ENCODE data around the gene FSHB. TPM values are rescaled to one million over a fixed set of nuclear protein-coding genes. Genes with fewer than 3 reads are reported as not detected.

FSHB gene
- total RNA-seq, 1 experiment from 2014 or later = not detected

DNA sequence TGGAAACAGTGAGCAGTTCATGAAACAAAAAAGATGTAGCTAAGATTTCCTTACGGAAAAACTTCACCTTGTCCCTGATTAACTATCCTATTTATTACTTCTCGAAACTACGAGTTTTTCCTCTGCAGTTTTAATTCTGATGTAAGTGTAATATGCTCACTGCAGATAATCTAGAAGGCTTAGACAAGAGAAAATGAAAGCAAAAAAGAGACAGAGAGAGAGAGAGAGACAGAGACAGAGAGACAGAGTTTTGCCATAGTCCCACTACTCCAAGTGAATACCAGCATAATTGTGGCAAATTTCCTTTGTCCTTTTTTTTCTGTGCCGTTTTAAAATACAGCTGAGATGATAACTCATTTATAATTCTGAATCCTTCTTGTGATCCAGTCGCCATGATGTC is 24.8 kb downstream of the FSHB start:
- POLR2A ChIA-PET = no interaction called here
- ATAC-seq (no peak), DNase-seq (ENCODE audit: low spot score) (no peak)
- peaks cover 5% of the 10 kb centered on the region; the same call in 1 of the 2 replicates for H3K9me3 Mint-ChIP-seq
- no peak overlapping the region for H3K4me3 Mint-ChIP-seq
- H3K27me3 Mint-ChIP-seq (ENCODE audit: low read depth) = peaks cover 14% of the 10 kb centered on the region
- H3K4me1 Mint-ChIP-seq = no peaks in the 10 kb centered on the region
- H3K36me3 Mint-ChIP-seq = no peaks in the 10 kb centered on the region
- TF ChIP-seq CREB1 (CRISPR knock-in tag; IDR thresholded peaks at IDR 0.05) = no peak
- TF ChIP-seq, protein P1, sequence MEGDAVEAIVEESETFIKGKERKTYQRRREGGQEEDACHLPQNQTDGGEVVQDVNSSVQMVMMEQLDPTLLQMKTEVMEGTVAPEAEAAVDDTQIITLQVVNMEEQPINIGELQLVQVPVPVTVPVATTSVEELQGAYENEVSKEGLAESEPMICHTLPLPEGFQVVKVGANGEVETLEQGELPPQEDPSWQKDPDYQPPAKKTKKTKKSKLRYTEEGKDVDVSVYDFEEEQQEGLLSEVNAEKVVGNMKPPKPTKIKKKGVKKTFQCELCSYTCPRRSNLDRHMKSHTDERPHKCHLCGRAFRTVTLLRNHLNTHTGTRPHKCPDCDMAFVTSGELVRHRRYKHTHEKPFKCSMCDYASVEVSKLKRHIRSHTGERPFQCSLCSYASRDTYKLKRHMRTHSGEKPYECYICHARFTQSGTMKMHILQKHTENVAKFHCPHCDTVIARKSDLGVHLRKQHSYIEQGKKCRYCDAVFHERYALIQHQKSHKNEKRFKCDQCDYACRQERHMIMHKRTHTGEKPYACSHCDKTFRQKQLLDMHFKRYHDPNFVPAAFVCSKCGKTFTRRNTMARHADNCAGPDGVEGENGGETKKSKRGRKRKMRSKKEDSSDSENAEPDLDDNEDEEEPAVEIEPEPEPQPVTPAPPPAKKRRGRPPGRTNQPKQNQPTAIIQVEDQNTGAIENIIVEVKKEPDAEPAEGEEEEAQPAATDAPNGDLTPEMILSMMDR (IDR thresholded peaks at IDR 0.05) = no peak
- TF ChIP-seq ESRRA (CRISPR knock-in tag; IDR thresholded peaks at IDR 0.05; ENCODE audit: borderline replicate concordance) = no peak
- TF ChIP-seq, protein P2, sequence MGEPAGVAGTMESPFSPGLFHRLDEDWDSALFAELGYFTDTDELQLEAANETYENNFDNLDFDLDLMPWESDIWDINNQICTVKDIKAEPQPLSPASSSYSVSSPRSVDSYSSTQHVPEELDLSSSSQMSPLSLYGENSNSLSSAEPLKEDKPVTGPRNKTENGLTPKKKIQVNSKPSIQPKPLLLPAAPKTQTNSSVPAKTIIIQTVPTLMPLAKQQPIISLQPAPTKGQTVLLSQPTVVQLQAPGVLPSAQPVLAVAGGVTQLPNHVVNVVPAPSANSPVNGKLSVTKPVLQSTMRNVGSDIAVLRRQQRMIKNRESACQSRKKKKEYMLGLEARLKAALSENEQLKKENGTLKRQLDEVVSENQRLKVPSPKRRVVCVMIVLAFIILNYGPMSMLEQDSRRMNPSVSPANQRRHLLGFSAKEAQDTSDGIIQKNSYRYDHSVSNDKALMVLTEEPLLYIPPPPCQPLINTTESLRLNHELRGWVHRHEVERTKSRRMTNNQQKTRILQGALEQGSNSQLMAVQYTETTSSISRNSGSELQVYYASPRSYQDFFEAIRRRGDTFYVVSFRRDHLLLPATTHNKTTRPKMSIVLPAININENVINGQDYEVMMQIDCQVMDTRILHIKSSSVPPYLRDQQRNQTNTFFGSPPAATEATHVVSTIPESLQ (CRISPR knock-in tag; IDR thresholded peaks at IDR 0.05) = no peak
- TF ChIP-seq SMAD4 (CRISPR knock-in tag; IDR thresholded peaks at IDR 0.05) = no peak
- TF ChIP-seq ZNF138 (CRISPR knock-in tag; conservative IDR thresholded peaks at IDR 0.05) = no peak
- no peak for TF ChIP-seq IRF1 (CRISPR knock-in tag; IDR thresholded peaks at IDR 0.05)
- TF ChIP-seq, protein P3, sequence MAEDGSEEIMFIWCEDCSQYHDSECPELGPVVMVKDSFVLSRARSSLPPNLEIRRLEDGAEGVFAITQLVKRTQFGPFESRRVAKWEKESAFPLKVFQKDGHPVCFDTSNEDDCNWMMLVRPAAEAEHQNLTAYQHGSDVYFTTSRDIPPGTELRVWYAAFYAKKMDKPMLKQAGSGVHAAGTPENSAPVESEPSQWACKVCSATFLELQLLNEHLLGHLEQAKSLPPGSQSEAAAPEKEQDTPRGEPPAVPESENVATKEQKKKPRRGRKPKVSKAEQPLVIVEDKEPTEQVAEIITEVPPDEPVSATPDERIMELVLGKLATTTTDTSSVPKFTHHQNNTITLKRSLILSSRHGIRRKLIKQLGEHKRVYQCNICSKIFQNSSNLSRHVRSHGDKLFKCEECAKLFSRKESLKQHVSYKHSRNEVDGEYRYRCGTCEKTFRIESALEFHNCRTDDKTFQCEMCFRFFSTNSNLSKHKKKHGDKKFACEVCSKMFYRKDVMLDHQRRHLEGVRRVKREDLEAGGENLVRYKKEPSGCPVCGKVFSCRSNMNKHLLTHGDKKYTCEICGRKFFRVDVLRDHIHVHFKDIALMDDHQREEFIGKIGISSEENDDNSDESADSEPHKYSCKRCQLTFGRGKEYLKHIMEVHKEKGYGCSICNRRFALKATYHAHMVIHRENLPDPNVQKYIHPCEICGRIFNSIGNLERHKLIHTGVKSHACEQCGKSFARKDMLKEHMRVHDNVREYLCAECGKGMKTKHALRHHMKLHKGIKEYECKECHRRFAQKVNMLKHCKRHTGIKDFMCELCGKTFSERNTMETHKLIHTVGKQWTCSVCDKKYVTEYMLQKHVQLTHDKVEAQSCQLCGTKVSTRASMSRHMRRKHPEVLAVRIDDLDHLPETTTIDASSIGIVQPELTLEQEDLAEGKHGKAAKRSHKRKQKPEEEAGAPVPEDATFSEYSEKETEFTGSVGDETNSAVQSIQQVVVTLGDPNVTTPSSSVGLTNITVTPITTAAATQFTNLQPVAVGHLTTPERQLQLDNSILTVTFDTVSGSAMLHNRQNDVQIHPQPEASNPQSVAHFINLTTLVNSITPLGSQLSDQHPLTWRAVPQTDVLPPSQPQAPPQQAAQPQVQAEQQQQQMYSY (CRISPR knock-in tag; IDR thresholded peaks at IDR 0.05) = no peak
- TF ChIP-seq FOXJ3 (CRISPR knock-in tag; IDR thresholded peaks at IDR 0.05; ENCODE audit: borderline replicate concordance) = no peak
- no peak overlapping the region for H3K27ac Mint-ChIP-seq
- CTCF ChIA-PET = interaction anchor here (3.7 kb wide), 1 partner anchor 14 kb away, joined by 17 read pairs; no protein-coding TSS in a partner anchor

- TF ChIP-seq JAZF1 (CRISPR knock-in tag; IDR thresholded peaks at IDR 0.05) = no peak
- no peak for TF ChIP-seq IRF2 (CRISPR knock-in tag; IDR thresholded peaks at IDR 0.05; ENCODE audit: borderline replicate concordance, low read depth)
- no peak for TF ChIP-seq ZNF396 (CRISPR knock-in tag; IDR thresholded peaks at IDR 0.05; ENCODE audit: borderline replicate concordance)
- TF ChIP-seq, protein P4, sequence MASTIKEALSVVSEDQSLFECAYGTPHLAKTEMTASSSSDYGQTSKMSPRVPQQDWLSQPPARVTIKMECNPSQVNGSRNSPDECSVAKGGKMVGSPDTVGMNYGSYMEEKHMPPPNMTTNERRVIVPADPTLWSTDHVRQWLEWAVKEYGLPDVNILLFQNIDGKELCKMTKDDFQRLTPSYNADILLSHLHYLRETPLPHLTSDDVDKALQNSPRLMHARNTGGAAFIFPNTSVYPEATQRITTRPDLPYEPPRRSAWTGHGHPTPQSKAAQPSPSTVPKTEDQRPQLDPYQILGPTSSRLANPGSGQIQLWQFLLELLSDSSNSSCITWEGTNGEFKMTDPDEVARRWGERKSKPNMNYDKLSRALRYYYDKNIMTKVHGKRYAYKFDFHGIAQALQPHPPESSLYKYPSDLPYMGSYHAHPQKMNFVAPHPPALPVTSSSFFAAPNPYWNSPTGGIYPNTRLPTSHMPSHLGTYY (CRISPR knock-in tag; IDR thresholded peaks at IDR 0.05) = no peak
- ChIA-PET POLR2A (interaction anchor here (1.0 kb wide), 1 partner anchor 66 kb away, joined by 6 read pairs; the partner anchor contains the start of gene ARL14EP), CTCF (interaction anchor here (3.7 kb wide), 1 partner anchor 16 kb away, joined by 17 read pairs; no protein-coding TSS in a partner anchor)
- peaks cover 17% of the 10 kb centered on the region for H3K27me3 Mint-ChIP-seq (ENCODE audit: low read depth)
- DNase-seq (ENCODE audit: low spot score) (no peak), ATAC-seq (peak; percentile 72)
- no peaks in the 10 kb centered on the region for H3K36me3 Mint-ChIP-seq
- no peak overlapping the region for H3K4me3 Mint-ChIP-seq
- H3K9me3 Mint-ChIP-seq = peaks cover 5% of the 10 kb centered on the region; the same call in 1 of the 2 replicates
- H3K27ac Mint-ChIP-seq = no peak overlapping the region
- H3K4me1 Mint-ChIP-seq = no peaks in the 10 kb centered on the region
These were observed 26.2 kb downstream of the FSHB start for GRCh38 chr11:30257058-30257457.
